GM10266 (cell line): ENCODE measurements around the gene PSD4.

Experiments
- DNase-seq: peaks from one replicate; pipeline ENCODE4 v3.0.0; 2012; ENCODE audit errors: extremely low spot score
- TF ChIP-seq, protein P1 (sequence below): IDR thresholded peaks from 2 replicates; pipeline ENCODE4 v1.5.1; 2012; ENCODE audit warnings: mild to moderate bottlenecking, low read depth; ENCODE audit not compliant: control insufficient read depth, insufficient read depth; ENCODE audit errors: missing control alignments

PSD4 gene

DNA sequence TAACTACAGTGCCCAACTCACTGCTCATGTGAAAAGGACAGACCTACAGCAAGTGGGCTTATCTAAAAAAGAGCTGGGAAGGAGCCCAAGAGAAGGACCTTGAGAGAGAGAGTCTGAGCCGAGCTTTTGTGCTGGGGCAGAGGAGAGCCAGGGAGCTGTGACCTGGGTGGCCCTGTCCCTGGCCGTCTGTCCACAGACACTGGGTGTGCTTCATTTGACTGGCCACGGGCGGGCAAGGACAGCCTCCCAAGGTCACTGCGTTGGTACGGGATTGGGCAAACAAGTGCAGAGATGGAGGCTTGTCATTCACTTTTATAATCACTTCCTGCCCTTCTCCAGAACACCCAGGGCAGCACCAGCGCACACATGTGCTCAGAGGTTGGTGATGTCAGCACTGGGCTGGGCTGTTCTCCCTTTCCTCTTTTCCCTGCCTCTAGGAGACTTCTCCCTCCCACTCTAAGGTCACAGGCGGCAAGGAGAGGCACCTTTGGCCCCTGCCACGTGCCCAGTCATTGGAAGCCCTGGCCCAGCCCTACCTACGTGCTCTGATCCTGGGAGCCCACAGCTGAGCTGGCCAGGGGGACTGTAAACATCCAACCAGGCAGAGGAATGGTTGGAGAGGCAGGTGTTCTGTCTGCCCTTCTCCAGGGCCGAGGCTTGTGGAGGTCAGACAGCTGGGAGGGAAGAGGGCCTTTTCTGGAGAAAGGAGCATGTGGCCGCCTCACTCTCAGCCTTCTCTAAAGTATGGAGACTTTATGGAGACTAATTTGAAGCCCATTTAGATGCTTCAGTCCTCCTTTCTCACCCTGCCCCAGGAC lies 6.4 kb upstream of the PSD4 start:
- DNase-seq: no peak
- TF ChIP-seq, protein P1, sequence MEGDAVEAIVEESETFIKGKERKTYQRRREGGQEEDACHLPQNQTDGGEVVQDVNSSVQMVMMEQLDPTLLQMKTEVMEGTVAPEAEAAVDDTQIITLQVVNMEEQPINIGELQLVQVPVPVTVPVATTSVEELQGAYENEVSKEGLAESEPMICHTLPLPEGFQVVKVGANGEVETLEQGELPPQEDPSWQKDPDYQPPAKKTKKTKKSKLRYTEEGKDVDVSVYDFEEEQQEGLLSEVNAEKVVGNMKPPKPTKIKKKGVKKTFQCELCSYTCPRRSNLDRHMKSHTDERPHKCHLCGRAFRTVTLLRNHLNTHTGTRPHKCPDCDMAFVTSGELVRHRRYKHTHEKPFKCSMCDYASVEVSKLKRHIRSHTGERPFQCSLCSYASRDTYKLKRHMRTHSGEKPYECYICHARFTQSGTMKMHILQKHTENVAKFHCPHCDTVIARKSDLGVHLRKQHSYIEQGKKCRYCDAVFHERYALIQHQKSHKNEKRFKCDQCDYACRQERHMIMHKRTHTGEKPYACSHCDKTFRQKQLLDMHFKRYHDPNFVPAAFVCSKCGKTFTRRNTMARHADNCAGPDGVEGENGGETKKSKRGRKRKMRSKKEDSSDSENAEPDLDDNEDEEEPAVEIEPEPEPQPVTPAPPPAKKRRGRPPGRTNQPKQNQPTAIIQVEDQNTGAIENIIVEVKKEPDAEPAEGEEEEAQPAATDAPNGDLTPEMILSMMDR: no peak

DNA sequence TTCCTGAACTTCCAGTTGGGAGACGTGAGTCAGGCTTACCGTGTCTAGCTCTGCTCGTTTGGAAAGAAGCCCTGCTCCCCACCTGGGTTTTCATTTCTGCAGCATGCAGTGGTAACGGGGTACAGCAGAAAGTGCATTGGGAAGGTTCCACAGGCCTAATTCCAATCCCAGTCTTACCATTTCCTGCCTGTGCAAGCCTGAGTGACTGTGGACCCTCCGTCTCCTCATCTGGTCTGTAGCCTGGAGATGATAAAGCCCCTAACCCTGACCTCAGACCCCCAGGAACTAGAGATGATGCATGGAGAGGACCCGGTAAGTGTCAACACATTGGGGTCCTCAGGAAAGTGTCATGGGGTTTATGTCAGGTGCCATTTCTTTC lies 5.8 kb upstream of the PSD4 start:
- TF ChIP-seq, protein P1: no peak
- no peak for DNase-seq

DNA sequence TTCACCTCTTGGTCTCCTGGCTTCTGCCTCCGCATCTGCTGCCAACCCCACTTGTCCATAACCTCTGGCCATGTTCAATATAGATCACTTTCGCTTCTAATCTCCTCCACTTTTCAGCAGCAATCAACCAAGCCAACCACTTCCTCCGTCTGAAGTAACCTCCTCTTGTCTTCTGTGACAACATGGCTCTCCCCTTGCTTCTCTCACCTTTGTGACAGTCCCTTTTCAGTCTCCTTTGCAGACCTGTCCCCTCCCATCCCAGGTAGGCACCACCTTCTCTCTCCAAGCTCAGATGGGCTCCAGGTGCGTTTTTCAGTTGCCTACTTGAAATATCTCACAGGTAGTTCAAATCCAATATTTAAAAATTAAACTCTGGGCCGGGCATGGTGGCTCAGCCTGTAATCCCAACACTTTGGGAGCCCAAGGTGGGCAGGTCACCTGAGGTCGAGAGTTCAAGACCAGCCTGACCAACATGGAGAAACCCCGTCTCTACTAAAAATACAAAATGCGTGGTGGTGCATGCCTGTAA lies 4.7 kb upstream of the PSD4 start:
- DNase-seq: peak; percentile 57

DNA sequence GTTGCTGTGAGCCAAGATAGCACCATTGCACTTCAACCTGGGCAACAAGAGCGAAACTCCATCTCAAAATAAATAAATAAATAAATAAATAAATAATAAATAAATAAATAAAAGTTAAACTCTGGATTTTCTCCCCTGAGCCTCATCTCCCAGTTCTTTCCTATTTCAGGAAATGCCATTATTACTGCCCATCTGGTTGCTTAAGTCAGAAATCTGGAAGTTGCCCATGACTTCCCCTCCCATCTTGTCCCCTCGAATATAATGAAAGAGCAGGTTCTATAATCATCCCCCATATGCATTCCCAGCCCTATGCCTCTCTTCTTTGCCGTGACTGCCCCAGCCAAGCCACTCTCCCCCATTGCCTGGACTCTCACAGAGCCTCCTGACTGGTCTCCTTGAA lies 4.2 kb upstream of the PSD4 start:
- TF ChIP-seq, protein P1: no peak
- no peak for DNase-seq

More for the DNA sequence above, 4.7 kb upstream of the PSD4 start:
- TF ChIP-seq, protein P1: no peak

DNA sequence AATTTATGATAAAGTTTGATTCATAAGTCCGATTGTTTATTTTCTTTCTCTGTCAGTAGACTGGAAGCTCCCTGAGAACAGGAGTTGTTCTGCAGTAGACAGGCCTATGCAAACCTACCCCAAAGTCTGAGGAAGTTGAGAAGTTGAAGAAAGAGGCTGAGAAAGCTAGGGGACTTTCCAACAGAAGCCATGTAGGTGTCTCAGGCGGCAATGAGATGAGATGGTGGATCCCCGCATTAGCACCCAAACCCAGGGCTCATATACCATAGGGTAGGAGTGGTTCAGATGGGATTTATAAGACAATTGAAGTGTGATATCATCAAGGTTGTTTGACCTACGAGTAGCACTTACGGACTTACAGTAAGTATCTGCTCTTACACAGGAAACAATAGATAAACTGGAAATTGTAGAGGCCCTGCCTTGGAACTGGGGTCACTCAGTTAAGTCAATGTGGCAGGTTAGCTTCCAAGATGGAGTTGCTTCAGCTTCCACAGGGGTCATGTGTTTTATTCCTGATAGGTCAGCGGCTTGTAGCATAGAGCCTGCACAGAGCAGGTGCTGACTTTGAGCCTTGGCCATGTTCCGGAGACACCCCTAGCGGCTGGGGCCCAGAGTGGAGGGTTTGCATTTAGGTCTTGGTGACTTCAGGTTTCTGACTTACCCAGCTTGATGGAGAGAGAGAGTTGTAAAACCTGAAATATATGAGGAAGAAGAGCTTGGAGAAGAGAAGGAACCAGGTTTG lies 2.3 kb upstream of the PSD4 start:
- DNase-seq: no peak

DNA sequence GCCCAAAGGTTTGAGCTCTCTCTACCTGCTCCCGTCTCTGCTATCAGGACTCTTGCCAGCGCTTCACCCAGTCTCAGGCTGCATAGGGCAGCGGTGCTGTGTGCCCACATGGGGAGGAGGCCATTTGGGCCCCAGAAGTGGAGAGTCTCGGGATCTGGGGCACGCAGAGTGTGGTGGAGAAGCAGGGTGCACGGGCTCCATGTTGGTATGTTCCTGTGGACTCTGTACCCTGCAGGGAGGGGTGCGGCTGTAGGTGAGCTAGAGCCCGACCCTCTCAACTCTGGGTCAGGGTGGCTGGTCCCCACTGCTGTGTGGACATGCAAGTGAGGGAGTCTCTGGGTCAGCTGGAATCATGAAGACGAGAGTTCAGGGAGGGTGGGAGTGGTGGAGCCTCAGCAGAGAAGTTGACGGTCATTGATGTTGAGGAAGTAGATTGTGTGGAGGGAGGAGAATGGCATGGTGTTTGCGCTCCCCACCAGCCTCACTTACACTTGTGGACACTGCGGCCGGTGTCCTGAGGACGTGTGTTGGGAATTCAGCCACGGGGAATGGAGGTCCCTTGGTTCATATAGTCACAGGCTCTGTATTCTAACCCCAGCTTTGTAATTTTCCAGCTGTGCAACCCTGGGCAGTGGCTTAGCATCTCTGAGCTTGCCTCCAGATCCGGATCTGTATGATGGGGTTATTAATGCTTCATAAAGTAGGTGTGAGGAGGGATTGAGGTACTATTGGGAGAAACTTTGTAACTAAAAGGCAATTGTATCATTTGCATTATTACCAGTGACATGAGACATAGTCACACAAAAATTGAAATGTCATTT lies 840 bp upstream of the PSD4 start:
- TF ChIP-seq, protein P1: no peak
- DNase-seq: no peak

More for the DNA sequence above, 2.3 kb upstream of the PSD4 start:
- TF ChIP-seq, protein P1: no peak
